Mammary epithelial cell (primary cell): ENCODE data around the gene EXOC6B.

Source experiments
- EZH2 ChIP-seq: IDR thresholded peaks from 2 replicates; pipeline ENCODE4 v1.6.1; 2012; ENCODE audit warnings: low read length, inconsistent platforms, borderline replicate concordance
- TF ChIP-seq, protein P1 (sequence below), 2 donors: IDR thresholded peaks in 1 of 2; conservative IDR thresholded peaks in 1 of 2; 2 replicates each; pipeline ENCODE4 v1.5.1; 2011 to 2012; ENCODE audit warnings: inconsistent platforms in 2 of 2, low read length in 2 of 2, mild to moderate bottlenecking in 2 of 2, control low read depth in 1 of 2, low read depth in 1 of 2; ENCODE audit not compliant: insufficient read depth in 1 of 2; ENCODE audit errors: extremely low read depth in 1 of 2

DNA sequence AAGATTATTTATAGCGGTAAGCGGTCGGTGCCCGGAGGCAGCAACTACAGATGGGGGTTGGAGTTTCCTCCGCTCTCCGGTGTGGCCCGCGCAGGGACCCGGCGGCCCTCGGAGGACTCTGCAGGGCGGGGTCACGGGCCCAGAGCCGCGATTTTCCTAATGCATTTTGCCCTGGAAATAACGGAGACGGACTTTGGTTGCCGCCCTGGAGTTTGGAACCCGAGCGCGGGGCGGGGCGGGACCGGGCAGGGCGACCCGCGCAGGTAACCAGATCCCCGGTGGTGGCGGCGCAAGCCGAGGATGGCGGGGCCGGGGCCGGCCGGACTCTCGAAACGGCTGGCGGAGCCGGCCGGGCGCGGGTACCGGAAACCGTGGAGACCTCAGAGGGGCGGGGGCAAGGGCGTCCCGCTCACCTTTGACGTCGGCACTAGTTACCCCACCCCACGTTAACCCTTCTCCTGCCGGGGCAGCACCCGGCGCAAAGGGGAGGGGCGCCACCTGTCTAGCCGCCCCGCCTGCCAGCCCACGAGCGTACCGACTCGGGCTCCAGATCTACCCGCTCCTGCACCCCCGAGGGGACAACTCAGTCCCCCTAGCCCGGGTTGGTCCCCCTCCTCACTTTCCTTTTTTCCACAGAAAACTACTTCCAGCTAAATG, 681.1 kb downstream of the EXOC6B start:
- no peak for TF ChIP-seq EZH2
- TF ChIP-seq, protein P1, sequence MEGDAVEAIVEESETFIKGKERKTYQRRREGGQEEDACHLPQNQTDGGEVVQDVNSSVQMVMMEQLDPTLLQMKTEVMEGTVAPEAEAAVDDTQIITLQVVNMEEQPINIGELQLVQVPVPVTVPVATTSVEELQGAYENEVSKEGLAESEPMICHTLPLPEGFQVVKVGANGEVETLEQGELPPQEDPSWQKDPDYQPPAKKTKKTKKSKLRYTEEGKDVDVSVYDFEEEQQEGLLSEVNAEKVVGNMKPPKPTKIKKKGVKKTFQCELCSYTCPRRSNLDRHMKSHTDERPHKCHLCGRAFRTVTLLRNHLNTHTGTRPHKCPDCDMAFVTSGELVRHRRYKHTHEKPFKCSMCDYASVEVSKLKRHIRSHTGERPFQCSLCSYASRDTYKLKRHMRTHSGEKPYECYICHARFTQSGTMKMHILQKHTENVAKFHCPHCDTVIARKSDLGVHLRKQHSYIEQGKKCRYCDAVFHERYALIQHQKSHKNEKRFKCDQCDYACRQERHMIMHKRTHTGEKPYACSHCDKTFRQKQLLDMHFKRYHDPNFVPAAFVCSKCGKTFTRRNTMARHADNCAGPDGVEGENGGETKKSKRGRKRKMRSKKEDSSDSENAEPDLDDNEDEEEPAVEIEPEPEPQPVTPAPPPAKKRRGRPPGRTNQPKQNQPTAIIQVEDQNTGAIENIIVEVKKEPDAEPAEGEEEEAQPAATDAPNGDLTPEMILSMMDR (conservative IDR thresholded peaks at IDR 0.05 in 1 of 2, IDR thresholded peaks at IDR 0.05 in 1 of 2; ENCODE audit: extremely low read depth in 1 of 2, insufficient read depth in 1 of 2, low read depth in 1 of 2, low read length in 2 of 2) = no peak
